Transverse colon (tissue), 3 donors: ENCODE results near the gene DEAF1.

Experiments used
- POLR2A ChIP-seq: fragments of 450-650 bp; IDR thresholded peaks from one replicate; pipeline ENCODE4 v1.6.1; 2016; ENCODE audit warnings: antibody characterized with exemption, mild to moderate bottlenecking, moderate library complexity
- POLR2AphosphoS5 ChIP-seq, 3 donors: sonication (generic); formaldehyde crosslinking; IDR thresholded peaks; one replicate each; pipeline ENCODE4 v1.6.1; 2016; ENCODE audit warnings: antibody characterized with exemption in 3 of 3

DNA sequence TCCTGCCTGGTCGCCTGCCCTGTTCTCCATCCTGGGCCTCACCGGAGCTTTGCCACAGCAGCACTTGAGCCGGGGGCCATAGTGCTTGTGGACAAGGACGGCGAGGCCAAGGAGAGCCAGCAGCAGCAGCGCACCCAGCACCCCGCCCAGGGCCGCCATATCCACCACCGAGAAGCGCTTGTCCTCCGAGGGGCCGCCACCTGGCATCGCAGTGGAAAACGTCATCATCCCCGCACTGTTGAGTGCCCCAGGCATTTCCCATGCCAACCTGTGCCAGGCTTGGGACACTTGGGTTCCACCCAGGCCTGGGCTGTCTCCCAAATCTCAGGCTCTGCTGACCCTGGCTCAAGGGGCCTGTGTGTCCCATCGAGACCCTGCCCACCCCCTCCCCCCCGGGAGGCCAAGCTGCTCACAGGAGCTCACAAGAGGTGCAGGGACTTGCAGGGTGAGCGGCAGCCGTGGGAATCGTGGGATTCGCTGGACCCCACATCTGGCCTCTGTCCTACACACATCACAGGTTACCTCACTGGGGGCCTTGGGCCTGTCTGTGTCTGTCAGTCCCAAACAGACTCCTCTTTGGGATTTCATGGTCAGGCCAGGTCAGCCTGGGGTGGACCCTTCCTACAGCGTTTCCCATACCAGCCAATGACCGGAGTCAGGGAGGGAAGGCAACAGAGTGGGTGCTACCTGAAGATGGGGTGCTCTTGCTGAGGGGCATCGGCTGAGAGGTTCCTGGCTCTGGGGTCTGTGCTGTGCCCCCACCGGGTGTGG is 76.9 kb downstream of the DEAF1 start:
- TF ChIP-seq POLR2AphosphoS5 (IDR thresholded peaks at IDR 0.05): no peak
- TF ChIP-seq POLR2A: no peak
